NCI-H345 treated with DMSO at 0.1 percent for 48 hours (cell line): ENCODE results near the gene CUL1.

Experiments used
- DNase-seq: peaks from one replicate; lab custom pipeline; 2025; ENCODE audit not compliant: unreplicated experiment; lab: John Stamatoyannopoulos, UW

CUL1 gene

GRCh38 chr7:148717266-148717793, 18.6 kb downstream of the CUL1 start:
- no peak for DNase-seq

- no peak for DNase-seq
Observed at GRCh38 chr7:148718431-148718830, 19.7 kb downstream of the CUL1 start.

- no peak for DNase-seq
Observed at GRCh38 chr7:148719753-148720152, 21.1 kb downstream of the CUL1 start.

GRCh38 chr7:148720472-148720871, 21.8 kb downstream of the CUL1 start:
- no peak for DNase-seq

- no peak for DNase-seq
Observed at GRCh38 chr7:148721390-148721789, 22.7 kb downstream of the CUL1 start.

- peak; percentile 15 for DNase-seq
Observed at GRCh38 chr7:148722340-148723165, 23.9 kb downstream of the CUL1 start.

GRCh38 chr7:148723166-148723559, 24.5 kb downstream of the CUL1 start:
- DNase-seq = no peak

- DNase-seq = no peak
Observed at GRCh38 chr7:148723846-148724245, 25.1 kb downstream of the CUL1 start.

GRCh38 chr7:148726385-148726784, 27.7 kb downstream of the CUL1 start:
- no peak for DNase-seq

GRCh38 chr7:148727501-148728278, 29.0 kb downstream of the CUL1 start:
- no peak for DNase-seq

- DNase-seq = no peak
Observed at GRCh38 chr7:148729984-148730733, 31.5 kb downstream of the CUL1 start.

- DNase-seq = no peak
Observed at GRCh38 chr7:148732862-148733261, 34.2 kb downstream of the CUL1 start.

- no peak for DNase-seq
Observed at GRCh38 chr7:148733496-148733895, 34.8 kb downstream of the CUL1 start.

- no peak for DNase-seq
Observed at GRCh38 chr7:148735141-148735540, 36.4 kb downstream of the CUL1 start.

GRCh38 chr7:148735967-148736366, 37.3 kb downstream of the CUL1 start:
- DNase-seq = no peak

GRCh38 chr7:148738737-148739535, 40.2 kb downstream of the CUL1 start:
- DNase-seq = no peak

- no peak for DNase-seq
Observed at GRCh38 chr7:148746135-148746534, 47.4 kb downstream of the CUL1 start.

GRCh38 chr7:148747274-148747673, 48.6 kb downstream of the CUL1 start:
- no peak for DNase-seq

- DNase-seq = no peak
Observed at GRCh38 chr7:148750442-148751355, 52.0 kb downstream of the CUL1 start.
